GM21723 (cell line): ENCODE measurements around the gene GAMT.

Source experiments
- ATAC-seq: cut with Tn5 transposase; IDR thresholded peaks from one replicate; pipeline ENCODE4 v1.9.1; 2021; ENCODE audit warnings: mild to moderate bottlenecking, moderate library complexity; ENCODE audit not compliant: unreplicated experiment

Gene GAMT

GRCh38 chr19:1386945-1387683 lies 14.2 kb downstream of the GAMT start:
- no peak for ATAC-seq

DNA sequence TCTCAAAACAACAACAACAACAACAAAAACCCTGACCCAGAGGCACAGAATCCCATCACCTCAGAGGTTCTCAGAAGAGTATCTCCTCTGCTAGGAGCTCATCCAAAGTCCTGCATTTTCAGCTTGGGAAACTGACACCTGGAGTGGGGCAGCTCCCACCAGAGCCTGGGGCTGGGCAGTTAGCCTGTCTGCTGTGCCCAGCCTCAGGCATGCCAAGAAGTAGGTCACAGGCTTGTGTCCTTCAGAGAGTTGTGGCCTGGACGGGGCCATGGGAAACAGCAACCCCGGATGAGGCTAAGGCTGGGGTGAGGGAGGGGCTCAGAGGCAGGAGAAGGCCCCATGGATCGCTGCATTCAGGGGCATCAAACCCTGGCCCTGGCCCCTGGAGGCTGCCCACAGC lies 15.5 kb downstream of the GAMT start:
- no peak for ATAC-seq

DNA sequence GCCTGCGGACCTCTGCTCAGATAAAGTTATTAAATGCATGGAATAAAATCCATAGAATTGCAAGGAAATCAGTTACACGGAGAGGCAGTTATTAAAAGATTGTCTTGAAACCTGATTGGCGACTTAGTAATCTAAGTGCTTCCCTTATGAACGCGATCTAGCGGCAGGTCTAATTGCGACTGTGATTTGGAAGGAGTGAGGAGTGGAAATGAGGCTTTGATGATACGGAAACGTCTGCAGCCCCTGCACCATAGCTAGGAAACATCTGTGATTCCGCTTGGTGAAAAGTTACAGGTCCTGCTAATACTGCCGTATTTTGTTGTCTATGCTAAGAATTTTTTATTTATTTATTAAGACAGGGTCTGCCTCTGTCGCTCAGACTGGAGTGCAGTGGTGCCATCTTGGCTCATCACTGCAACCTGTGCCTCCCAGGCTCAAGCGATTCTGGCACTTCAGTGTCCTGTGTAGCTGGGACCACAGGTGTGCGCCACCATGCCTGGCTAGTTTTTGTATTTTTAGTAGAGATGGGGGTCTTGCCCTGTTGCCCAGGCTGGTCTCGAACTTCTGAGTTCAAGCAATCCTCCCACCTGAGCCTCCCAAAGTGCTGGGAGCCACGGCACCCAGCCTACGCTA lies 16.7 kb downstream of the GAMT start:
- no peak for ATAC-seq

- ATAC-seq: peak; percentile 10
These were observed 17.3 kb downstream of the GAMT start for GRCh38 chr19:1384085-1384462.

DNA sequence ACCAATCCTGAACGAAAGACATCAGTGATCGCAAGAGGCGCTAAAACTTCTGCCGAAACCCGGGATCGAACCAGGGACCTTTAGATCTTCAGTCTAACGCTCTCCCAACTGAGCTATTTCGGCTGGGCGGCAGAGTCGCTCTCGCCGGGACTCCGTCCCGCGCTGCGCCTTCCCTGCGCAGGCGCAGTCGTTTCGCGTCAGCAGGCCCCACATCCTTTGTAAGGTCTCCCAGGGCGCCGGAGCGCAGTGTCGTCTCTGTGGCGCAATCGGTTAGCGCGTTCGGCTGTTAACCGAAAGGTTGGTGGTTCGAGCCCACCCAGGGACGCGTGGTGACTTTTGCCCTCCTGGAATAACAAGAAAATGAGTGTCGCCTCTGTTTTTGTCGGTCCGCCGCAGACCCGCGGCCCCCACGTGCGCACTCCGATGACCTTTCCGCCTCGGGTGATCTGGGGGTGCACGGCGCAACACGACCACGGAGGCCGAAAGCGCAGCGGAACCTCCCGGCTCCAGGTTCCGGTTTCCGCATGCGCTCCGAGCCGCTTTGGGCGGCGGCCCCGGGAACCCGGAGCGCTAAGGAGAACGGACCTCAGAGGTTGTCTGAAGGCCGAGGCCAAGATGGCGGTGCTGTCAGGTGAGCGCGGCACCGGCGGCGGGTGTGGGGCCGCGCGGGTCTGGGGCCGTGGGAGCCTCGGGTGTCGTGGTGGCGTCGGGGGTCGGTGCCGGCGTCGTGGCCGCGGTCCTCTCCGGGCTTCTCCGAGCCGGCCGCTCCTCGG lies 17.8 kb downstream of the GAMT start, which contains the start of gene NDUFS7:
Gene NDUFS7 (plus strand): TSS at position 596 of the 773 bp plus-strand sequence. CDS start 20 bp downstream, at position 616.
- peak; percentile 63 for ATAC-seq

DNA sequence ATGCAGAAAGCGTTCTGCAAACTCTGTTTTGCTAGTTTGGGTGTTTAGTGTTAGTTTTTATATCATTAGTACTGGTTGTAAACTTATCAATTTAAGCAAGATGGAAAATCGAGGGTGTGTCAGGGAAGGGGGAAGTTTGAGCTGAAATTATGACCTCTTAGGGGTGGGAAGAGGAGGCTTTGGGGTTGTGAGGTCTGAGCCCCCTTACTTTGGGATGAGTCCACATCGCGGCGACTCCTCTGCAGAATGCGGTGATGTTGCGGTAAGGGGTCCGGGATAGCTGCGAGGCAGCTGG lies 18.4 kb downstream of the GAMT start:
- no peak for ATAC-seq

- no peak for ATAC-seq
These were observed 19.1 kb downstream of the GAMT start for GRCh38 chr19:1382250-1382649.

GRCh38 chr19:1379961-1380489 lies 21.3 kb downstream of the GAMT start:
- no peak for ATAC-seq

DNA sequence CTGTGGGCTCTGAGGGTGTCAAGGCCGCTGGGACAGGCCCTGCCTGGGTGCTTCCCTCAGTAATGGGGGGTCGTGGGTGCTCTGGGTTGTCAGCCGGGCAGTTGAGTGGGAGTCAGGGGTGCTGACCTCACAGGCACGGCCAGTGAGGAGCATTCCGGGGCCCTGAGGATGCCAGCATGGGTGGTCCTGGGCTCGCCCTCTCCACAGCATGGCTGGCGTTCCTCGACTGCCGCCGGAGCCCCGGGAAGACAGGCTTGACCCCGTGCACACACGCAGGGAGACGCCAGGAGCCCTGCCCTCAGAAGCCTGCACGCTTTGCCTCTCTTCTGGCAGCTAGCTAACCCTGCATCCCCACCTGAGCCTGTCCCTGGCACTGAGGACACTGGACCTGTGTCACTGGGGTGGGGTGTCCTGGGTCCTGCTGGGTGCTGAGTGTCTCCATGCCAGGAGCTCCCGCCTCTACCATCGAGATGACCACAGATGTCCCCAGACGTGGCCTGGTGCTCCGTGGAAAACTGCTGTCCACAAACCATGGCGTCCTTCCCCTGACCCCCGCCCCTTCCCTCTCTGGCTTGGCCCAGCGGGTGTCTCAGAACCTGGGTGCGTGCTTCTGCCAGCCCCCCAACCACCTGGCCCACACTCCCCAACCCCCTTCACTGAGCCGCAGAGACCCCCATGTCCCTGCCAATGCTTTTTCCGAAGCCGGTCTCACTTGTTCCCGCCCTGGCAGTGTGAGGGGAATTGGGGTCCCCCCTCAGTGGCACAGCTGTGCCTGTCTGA lies 22.0 kb downstream of the GAMT start:
- ATAC-seq: no peak

GRCh38 chr19:1377965-1378785 lies 23.2 kb downstream of the GAMT start:
- no peak for ATAC-seq

GRCh38 chr19:1377176-1377964 lies 24.0 kb downstream of the GAMT start:
- ATAC-seq: no peak

DNA sequence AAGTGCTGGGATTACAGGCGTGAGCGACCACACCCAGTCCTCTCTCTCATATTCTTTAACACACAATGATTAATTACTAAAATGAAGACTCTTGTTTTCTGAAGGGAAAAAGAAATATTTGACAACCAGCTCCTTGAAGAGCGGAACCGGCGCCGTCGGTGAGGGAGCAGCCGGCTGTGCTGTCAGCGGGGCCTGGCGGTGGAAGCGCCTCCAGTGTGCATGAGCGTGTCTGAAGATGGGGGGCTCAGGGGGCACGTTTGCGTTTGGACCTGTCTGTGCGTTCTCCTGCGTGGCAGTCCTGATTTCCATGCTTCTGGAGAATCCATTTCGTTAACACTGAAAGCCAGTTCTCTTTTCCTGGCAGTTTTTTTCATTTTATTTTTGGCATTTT lies 24.9 kb downstream of the GAMT start:
- no peak for ATAC-seq

- no peak for ATAC-seq
These were observed 27.1 kb downstream of the GAMT start for GRCh38 chr19:1374250-1374577.

- no peak for ATAC-seq
These were observed 27.6 kb downstream of the GAMT start for GRCh38 chr19:1373534-1374249.

DNA sequence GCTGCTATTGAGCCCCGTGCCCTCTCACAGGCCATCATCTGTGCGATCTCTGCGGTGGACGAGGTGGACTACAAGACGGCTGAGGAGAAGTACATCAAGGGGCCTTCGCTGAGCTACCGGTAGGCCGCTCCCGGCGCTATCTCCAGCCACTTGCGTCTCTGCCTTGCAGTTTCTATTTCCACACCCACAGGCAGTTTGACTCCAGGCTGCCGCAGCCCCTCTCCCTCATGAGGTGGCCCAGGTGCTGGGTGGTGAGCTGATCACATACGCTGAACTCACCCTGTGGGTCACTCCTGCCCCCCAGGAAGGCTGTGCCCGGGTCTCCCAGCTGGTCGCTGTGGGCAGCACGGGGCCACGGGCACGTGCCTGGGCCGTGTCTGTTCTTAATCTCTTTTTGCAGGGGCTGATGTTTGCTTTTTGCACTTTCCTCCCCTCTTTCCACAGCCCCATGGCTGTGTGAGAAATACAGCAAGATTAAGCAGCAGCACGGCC lies 28.3 kb downstream of the GAMT start:
- ATAC-seq: no peak

DNA sequence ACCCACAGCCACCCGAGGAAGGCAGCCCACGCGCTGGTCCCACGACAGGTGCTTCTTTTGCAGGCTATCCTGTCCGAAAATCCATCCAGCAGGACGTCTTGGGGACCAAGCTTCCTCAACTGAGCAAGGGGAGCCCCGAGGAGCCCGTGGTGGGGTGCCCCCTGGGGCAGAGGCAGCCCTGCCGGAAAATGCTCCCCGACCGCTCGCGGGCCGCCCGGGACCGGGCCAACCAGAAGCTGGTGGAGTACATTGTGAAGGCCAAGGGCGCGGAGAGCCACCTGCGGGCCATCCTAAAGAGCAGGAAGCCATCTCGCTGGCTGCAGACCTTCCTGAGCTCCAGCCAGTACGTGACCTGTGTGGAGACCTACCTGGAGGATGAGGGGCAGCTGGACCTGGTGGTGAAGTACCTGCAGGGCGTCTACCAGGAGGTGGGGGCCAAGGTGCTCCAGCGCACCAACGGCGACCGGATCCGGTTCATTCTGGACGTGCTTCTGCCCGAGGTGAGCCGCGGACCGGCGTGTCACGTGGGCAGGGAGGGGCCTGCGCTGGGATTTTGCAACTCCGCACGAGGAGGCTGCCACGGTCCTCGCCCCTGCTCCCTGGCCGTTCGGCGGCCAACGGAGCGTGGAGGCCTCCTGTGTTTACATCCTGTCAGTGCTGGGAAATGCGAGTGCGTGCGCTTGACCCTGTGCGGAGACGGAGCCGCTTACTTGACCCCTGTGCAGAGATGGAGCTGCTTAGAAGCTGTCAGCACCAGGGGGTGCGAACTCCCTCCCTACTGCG lies 30.6 kb downstream of the GAMT start:
- no peak for ATAC-seq

GRCh38 chr19:1369214-1369805 lies 32.0 kb downstream of the GAMT start:
- ATAC-seq: no peak
